Bone marrow (tissue), 2 donors: Measurements from ENCODE around the gene KDM4B.
"Not testable (repeated sequence)": the region's sequence is repeated elsewhere in the genome, so short reads cannot be mapped to it uniquely, and the experiment has no call there.

ENCODE experiments used
- DNase-seq, 2 donors: peaks; one replicate each; lab custom pipeline; 2025; lab: John Stamatoyannopoulos, UW

KDM4B gene

GRCh38 chr19:5150902-5151741, 182.2 kb downstream of the KDM4B start:
- no peak for DNase-seq

- DNase-seq: no peak
These were observed 183.3 kb downstream of the KDM4B start for GRCh38 chr19:5152013-5152763.

GRCh38 chr19:5152767-5153532, 184.0 kb downstream of the KDM4B start:
- DNase-seq: no peak

- no peak for DNase-seq
These were observed 184.8 kb downstream of the KDM4B start for GRCh38 chr19:5153601-5154128.

- no peak for DNase-seq
These were observed 185.4 kb downstream of the KDM4B start for GRCh38 chr19:5154129-5154798.

GRCh38 chr19:5154799-5155426, 186.0 kb downstream of the KDM4B start:
- DNase-seq: no peak

GRCh38 chr19:5155586-5156210, 186.8 kb downstream of the KDM4B start:
- no peak for DNase-seq

GRCh38 chr19:5156231-5156986, 187.5 kb downstream of the KDM4B start:
- DNase-seq: no peak

GRCh38 chr19:5157186-5157585, 188.3 kb downstream of the KDM4B start:
- DNase-seq: no peak

GRCh38 chr19:5158549-5159134, 189.7 kb downstream of the KDM4B start:
- not testable (repeated sequence) for DNase-seq

GRCh38 chr19:5160158-5160795, 191.4 kb downstream of the KDM4B start:
- not testable (repeated sequence) for DNase-seq

GRCh38 chr19:5164845-5165696, 196.2 kb downstream of the KDM4B start:
- not testable (repeated sequence) for DNase-seq

- DNase-seq: no peak
These were observed 196.7 kb downstream of the KDM4B start for GRCh38 chr19:5165697-5166019.

- no peak for DNase-seq
These were observed 197.3 kb downstream of the KDM4B start for GRCh38 chr19:5166262-5166661.

GRCh38 chr19:5170329-5170745, 201.4 kb downstream of the KDM4B start:
- DNase-seq: no peak

- DNase-seq: no peak
These were observed 202.8 kb downstream of the KDM4B start for GRCh38 chr19:5171711-5172110.

GRCh38 chr19:5172859-5173630, 204.1 kb downstream of the KDM4B start:
- DNase-seq: peak in 1 of 2 donors; percentile 1
